Heart left ventricle (tissue), 13 donors: ENCODE data around the gene SERPINA6.

ENCODE experiments used
- POLR2A ChIP-seq, 2 donors: fragments of 450-650 bp; IDR thresholded peaks; one replicate each; pipeline ENCODE4 v1.6.1; 2017; ENCODE audit warnings: antibody characterized with exemption in 2 of 2, mild to moderate bottlenecking in 2 of 2, moderate library complexity in 2 of 2
- TF ChIP-seq, protein P1 (sequence below), 12 donors: fragments of 200-600 bp; sonication (generic) in 4 of 12; IDR thresholded peaks; one replicate each; pipeline versions ENCODE4 v1.5.0 to v1.8.0; 2018 to 2022; ENCODE audit warnings: antibody characterized with exemption in 12 of 12, mild to moderate bottlenecking in 5 of 12
- donor health status: ischemic (EF 13 %, LVEDD 7.1; RV severe dilation, severe dysfunction).
- donor health status: DM: no; HTN: yes; CAD: no.
- donor health status: DM: no; HTN: no; CAD: no.
- donor health status: ischemic (EF 25% LVEDD 6.9; RV normal size, moderate dysfunction).
- donor health status: ischemic (EF 25% LVEDD 5.7; RV mildly dilated, moderate dysfunction).
- donor health status: ischemic (EF 35%, LVEDD 5.7; RV mildly dilated, moderate dysfunction).
- donor health status: nonischemic (EF 11% LVEDD 7.7; RV severe dilation, severe dysfunction).
- donor health status: DM: yes; HTN: yes; CAD: no.
- donor health status: PGD.
- donor health status: ischemic (EF 29% LVEDD 5.4; RV normal size, mild dysfunction).
- donor health status: nonischemic (EF 23%, LVEDD 6.1; RV moderate dilation, normal function).

DNA sequence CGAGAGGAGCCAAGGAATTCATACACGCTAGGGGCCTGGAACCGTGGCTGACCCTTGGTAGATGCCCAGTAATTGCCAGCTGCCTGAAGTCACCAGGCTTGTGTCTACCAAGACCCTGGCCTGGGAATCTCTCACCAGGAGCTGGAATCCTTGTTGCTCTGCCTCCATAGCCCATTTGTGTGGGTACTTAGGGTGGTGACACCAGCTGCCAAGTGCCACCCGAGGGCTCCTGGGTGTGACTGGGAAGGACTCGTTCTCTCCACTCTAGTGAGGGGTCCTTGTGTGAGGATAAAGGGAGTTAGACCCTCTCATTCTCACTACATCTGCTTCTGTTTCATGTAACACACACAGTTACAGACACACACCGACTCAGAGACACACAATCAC lies 47.4 kb upstream of the SERPINA6 start:
- no peak for TF ChIP-seq POLR2A (IDR thresholded peaks at IDR 0.05)
- TF ChIP-seq, protein P1, sequence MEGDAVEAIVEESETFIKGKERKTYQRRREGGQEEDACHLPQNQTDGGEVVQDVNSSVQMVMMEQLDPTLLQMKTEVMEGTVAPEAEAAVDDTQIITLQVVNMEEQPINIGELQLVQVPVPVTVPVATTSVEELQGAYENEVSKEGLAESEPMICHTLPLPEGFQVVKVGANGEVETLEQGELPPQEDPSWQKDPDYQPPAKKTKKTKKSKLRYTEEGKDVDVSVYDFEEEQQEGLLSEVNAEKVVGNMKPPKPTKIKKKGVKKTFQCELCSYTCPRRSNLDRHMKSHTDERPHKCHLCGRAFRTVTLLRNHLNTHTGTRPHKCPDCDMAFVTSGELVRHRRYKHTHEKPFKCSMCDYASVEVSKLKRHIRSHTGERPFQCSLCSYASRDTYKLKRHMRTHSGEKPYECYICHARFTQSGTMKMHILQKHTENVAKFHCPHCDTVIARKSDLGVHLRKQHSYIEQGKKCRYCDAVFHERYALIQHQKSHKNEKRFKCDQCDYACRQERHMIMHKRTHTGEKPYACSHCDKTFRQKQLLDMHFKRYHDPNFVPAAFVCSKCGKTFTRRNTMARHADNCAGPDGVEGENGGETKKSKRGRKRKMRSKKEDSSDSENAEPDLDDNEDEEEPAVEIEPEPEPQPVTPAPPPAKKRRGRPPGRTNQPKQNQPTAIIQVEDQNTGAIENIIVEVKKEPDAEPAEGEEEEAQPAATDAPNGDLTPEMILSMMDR (IDR thresholded peaks at IDR 0.05) = no peak
